Putamen (tissue), 1 donor: Measurements from ENCODE around the gene TAS1R2.
"Not testable (repeated sequence)": the region's sequence is repeated elsewhere in the genome, so short reads cannot be mapped to it uniquely, and the experiment has no call there.

ENCODE experiments used
- DNase-seq: peaks from one replicate; pipeline ENCODE4 v3.0.0-alpha.2; 2016; ENCODE audit warnings: low spot score

TAS1R2 gene

DNA sequence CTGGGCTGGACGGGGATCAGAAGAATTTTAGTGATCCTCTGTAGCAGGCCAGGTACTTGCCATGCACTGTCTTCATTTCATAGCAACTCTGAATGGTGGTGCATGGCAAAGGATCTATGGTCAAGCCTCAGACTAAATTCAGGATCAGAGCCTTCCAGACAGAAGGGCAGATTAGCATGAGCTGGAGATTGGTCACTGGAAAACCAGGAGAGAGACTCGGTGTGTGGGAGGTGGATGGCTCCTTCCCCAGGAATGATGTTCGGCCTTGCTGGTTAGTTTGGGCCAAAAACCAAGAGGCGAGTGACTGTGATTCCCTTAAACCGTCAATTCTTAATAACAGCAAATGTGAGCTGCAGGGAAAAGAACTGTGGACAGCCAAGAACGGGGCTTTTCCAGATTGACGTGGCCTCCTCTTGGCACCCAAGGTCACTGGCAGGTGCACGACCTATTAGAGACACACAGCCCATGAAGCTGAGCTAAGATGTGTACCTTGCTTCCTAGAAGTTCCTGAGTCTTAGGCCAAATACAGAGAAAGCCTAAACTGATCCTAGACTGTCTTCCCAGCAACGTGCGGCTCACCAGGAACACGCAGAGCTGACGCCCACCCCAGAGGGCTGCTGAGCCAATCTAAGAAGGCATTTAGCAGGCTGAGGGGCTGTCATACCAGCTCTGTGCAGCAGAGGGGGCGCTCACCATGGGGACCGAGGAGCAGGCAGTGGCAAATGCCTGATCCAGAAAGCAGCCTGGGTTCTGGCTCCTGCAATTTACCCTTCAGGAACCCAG, 24.4 kb upstream of the TAS1R2 start:
- DNase-seq: peak; percentile 76

DNA sequence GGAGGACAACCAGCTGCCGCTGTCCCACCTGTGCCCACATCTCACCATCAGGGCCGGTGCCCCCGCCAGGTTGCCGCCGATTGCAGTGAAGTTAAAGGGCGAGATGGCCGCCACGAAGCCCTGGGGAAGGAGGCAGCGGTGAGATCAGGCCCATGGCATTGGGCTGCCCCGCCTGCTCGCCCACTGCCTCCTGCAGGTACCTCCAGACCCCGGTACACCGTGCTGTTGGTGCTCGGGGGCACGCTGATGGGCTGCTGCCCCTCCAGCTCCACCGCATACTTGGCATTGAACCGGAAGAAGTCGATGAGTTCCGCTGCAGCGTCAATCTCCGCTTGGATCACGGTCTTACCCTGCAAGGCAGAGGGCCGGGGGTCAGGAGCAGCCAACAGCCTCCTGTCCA, 23.6 kb upstream of the TAS1R2 start:
- DNase-seq: no peak

GRCh38 chr1:18882486-18882885, 23.0 kb upstream of the TAS1R2 start:
- peak; percentile 30 for DNase-seq

DNA sequence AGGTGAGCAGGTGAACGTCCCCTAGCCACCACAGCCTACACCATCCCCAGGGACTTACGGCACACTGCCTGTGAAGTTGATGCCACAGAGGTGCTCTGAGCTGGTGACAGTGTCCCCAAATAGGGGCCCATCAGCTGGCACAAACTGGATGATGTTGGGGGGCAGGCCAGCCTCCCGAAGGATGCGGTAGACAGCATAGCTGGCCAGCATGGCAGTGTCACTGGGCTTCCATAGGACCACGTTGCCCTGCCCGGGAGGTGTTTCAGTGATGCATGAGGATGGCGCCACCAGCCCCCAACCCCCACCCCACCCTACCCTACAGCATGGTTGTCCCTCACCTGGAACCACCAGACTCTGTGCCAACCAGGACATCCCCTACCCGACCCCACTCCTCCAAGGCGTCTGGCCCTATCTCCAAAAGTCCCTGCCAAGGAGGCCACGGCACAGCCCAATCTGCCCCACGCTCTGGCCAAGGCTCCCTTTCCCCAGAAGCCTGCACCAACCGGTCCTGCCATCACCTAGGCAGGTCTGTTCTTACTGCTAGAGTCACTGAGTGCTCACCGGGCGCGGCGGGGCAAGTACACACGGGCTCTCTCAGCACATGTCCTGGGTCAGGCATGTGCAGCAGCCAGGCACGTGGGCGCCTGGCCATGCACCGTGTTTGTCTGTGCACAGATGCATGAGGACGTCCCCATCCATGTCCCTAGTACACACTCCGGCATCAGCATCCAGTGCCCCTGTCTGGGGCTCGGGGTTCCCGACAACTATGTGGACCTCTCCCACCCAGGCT, 22.4 kb upstream of the TAS1R2 start:
- no peak for DNase-seq

DNA sequence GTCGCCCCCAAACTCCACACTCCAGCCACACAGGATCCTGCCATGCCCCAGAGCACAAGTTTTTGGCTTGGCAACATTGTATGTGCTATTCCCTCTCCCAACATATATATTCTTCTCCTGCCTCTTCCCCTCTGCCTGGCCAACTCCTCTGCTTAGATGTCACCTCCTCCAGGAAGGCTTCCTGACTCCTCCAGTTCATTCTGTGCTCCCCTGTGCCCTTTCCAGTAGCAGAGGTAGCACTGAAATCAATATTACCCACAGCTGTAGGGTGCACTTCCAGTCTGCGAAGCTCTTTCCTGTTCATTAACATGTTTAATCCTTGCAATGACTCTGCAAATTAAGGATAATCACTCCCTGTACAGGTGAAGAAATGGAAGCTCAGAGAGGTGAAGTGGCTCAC, 21.7 kb upstream of the TAS1R2 start:
- DNase-seq: no peak

DNA sequence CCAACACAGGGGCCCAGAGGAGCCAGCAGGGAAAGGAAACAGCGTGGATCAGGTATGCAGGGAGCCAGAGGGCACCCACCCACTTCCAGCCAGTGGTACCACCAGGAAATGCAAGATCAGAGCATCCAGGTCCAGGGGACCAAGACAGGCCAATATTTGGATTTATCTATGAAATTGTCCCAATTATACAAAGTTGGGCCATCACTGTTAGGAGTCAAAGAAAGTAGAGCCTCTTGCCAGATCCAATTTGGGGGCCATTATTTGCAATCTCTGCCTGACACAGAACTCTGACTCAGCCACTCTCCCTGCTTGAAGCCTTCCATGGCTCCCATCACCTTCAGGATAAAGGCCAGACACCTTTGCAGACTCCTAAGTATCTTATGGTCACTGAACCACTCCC, 21.1 kb upstream of the TAS1R2 start:
- DNase-seq: no peak

GRCh38 chr1:18879791-18880309, 20.4 kb upstream of the TAS1R2 start:
- DNase-seq: no peak

- no peak for DNase-seq
Observed at GRCh38 chr1:18879215-18879790, 19.8 kb upstream of the TAS1R2 start.

DNA sequence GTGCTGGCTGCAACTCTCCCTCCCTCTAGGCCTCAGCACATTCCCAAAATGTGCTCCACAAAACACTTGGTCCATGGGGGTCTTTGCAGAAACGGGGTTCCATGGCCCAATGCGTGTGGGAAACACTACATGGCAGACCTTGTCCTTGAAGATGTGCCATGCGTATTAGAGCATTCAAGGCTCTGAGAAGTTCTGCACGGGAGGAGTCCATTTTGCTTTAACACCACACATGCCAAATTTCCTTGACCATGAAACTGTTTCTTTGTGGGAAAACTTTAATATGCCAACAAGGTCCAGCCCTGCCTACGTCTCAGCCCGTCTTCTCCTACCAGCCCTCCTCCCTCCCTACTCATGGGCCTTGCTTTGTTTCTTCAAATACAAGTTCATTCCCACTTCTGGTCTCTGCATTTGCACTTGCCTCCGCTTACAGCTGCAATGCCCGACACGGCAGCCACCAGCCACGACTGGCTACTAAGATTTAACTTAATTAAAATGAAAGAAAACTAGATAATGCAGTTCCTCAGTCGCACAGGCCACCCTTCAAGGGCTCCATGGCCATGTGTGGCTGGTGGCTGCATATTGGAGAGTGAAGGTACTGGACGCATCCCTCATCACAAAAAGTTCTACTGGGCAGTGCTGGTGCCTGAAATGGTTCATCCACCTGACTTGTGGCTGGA, 19.2 kb upstream of the TAS1R2 start:
- DNase-seq: no peak

GRCh38 chr1:18877282-18877681, 17.8 kb upstream of the TAS1R2 start:
- DNase-seq: no peak

GRCh38 chr1:18876210-18876609, 16.8 kb upstream of the TAS1R2 start:
- no peak for DNase-seq

GRCh38 chr1:18875796-18876128, 16.3 kb upstream of the TAS1R2 start:
- no peak for DNase-seq

GRCh38 chr1:18875107-18875795, 15.8 kb upstream of the TAS1R2 start:
- DNase-seq: peak; percentile 67

DNA sequence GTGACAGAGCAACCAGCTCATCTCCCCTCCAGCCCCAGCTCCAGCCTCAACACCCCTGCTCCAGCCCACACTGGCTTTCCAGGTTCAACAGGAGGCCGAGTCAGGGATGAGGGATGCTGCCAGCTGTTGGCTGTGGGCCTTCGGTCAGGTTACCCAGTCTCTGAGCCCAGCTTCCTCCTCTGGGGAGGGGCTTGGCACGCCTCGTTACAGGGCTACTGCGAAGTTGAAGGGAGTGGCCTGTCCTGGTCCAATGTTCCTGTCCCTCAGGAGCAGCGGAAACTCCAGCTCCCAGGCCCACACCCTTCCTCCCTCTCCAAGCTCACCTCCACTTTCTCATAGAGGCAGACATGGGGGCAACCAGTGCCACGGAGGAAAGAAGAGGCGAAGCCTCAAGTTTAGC, 15.1 kb upstream of the TAS1R2 start:
- DNase-seq: no peak

DNA sequence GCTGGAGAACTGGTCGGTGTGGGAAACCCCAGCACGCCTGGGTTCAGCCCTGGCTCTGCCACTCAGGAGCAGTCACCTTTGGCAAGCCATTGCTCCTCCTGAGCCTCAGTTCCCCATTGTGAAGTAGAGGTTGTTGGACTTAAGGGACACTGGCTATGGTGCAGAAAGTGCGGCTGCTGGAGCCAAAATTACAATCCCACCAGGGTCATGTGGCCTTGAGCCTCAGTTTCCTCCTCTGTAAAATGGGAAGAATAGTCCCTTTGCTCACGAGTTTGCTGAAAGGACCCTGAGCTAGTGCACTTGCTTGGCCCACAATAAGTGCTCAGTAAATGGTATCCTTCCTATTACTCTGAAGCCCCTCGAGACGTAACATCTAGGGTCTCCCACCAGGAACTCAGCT, 14.6 kb upstream of the TAS1R2 start:
- DNase-seq: no peak

- DNase-seq: no peak
Observed at GRCh38 chr1:18872071-18872611, 12.7 kb upstream of the TAS1R2 start.

DNA sequence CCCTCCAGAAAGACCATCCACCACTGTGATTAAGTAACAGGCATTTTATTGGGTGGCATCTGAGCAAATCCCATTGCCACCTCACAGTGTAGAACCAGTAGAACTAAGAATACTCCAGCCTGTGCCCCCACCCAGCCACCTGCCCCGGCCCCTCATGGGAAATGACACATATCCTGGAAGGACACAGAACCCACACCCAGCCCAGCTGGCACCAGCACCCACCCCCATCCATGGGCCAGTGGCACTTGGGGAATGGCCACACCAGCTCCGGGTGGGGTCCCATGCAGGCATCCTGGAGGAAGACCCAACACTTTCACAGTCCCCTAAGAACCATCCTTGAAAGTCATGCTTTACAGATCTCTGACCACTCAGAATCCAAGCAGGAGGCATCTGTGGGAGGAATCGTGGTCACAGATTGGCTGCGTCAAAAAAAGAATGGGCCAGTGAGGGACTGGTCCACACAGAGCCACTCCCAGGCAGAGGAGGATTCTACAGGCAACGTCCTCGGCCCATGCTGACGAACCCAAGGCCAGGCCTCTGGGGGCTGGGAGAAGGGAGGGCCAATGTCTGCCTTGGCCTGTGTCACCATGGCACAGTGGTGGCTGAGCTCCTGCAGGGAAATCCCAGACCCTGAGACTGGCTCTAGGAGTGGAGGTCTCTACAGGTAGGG, 12.1 kb upstream of the TAS1R2 start:
- DNase-seq: no peak

GRCh38 chr1:18870957-18871356, 11.5 kb upstream of the TAS1R2 start:
- no peak for DNase-seq

DNA sequence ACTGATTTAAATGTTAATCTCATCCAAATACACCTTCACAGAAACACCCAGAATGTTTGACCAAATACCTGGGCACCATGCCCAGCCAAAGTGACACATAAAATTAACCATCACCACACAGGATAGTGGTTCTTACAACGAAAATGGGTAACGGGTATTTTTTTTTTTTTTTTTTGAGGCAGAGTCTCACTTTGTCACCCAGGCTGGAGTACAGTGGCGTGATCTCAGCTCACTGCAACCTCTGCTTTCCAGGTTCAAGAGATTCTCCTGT, 11.1 kb upstream of the TAS1R2 start:
- not testable (repeated sequence) for DNase-seq

GRCh38 chr1:18869847-18870594, 10.6 kb upstream of the TAS1R2 start:
- DNase-seq: no peak
